GM13976 (cell line): ENCODE data around the gene TADA2B.

ENCODE experiments used
- DNase-seq: peaks from one replicate; pipeline ENCODE4 v3.0.0; 2012; ENCODE audit warnings: low spot score
- CTCF ChIP-seq: IDR thresholded peaks from 2 replicates; pipeline ENCODE4 v1.5.1; 2012; ENCODE audit warnings: borderline replicate concordance, mild to moderate bottlenecking; ENCODE audit not compliant: insufficient read depth; ENCODE audit errors: extremely low read depth, missing control alignments, control extremely low read depth
- in situ Hi-C: fragments of 300-500 bp; cut with MboI; formaldehyde crosslinking; loops from one replicate; pipeline ENCODE4 v1.12.0; 2022; ENCODE audit warnings: low sequenced_read_pairs, mixed read lengths, inconsistent platforms; ENCODE audit not compliant: unreplicated experiment

The TADA2B gene

GRCh38 chr4:7089213-7089986, 46.2 kb downstream of the TADA2B start:
- TF ChIP-seq CTCF, result no peak
- no peak for DNase-seq
- in situ Hi-C loops, result no loop called here

- in situ Hi-C loops, result no loop called here
- TF ChIP-seq CTCF, result no peak
- no peak for DNase-seq
Measured at GRCh38 chr4:7092026-7092425, 48.9 kb downstream of the TADA2B start.

GRCh38 chr4:7094916-7095315, 51.7 kb downstream of the TADA2B start:
- in situ Hi-C loops, result no loop called here
- TF ChIP-seq CTCF, result no peak
- DNase-seq, result no peak

- TF ChIP-seq CTCF, result no peak
- no peak for DNase-seq
- in situ Hi-C loops, result no loop called here
Measured at GRCh38 chr4:7095611-7096155, 52.5 kb downstream of the TADA2B start.

- in situ Hi-C loops, result no loop called here
Measured at GRCh38 chr4:7096236-7096635, 53.1 kb downstream of the TADA2B start.

More at GRCh38 chr4:7096236-7096635, 53.1 kb downstream of the TADA2B start:
- TF ChIP-seq CTCF, result no peak
- DNase-seq, result no peak
